SH-SY5Y (cell line): ENCODE measurements around the gene EXOSC2.

ENCODE experiments used
- GATA2 ChIP-seq: IDR thresholded peaks from 2 replicates; pipeline ENCODE4 v1.6.1; 2011; ENCODE audit warnings: mild to moderate bottlenecking, low read depth, low read length
- GATA3 ChIP-seq: IDR thresholded peaks from 2 replicates; pipeline ENCODE4 v1.6.1; 2011; ENCODE audit warnings: low read depth, mild to moderate bottlenecking, low read length, moderate library complexity

DNA sequence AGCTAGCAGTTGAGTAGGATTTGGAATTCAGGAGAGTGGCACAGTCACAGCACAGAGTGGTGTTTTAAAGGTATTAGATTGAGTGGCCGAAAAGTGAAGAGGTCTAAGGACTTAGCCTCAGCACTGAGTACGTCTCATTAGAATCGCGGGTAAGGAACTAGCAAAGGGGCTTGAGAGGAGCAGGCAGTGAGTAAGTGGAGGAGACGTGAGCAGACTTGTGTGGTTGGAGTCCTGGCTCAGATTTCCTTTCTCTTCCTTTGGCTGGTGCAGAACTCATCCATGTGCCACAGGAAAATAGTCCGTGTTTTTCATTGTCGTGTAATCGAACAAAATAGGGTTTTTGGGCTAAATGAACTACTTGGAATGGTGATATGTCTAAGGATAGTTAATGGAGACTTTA, 3.4 kb downstream of the EXOSC2 start:
- no peak for TF ChIP-seq GATA2
- no peak for TF ChIP-seq GATA3
